ENCODE measurements around the gene ACOX2. TPM values are rescaled to one million over a fixed set of nuclear protein-coding genes. Genes with fewer than 3 reads are reported as not detected.

Gene ACOX2
- 10 to 100 TPM; 19.0 to 40.0 (median 35.4) TPM for polyA plus RNA-seq (ENCODE audit: insufficient read length in 4 of 4)

DNA sequence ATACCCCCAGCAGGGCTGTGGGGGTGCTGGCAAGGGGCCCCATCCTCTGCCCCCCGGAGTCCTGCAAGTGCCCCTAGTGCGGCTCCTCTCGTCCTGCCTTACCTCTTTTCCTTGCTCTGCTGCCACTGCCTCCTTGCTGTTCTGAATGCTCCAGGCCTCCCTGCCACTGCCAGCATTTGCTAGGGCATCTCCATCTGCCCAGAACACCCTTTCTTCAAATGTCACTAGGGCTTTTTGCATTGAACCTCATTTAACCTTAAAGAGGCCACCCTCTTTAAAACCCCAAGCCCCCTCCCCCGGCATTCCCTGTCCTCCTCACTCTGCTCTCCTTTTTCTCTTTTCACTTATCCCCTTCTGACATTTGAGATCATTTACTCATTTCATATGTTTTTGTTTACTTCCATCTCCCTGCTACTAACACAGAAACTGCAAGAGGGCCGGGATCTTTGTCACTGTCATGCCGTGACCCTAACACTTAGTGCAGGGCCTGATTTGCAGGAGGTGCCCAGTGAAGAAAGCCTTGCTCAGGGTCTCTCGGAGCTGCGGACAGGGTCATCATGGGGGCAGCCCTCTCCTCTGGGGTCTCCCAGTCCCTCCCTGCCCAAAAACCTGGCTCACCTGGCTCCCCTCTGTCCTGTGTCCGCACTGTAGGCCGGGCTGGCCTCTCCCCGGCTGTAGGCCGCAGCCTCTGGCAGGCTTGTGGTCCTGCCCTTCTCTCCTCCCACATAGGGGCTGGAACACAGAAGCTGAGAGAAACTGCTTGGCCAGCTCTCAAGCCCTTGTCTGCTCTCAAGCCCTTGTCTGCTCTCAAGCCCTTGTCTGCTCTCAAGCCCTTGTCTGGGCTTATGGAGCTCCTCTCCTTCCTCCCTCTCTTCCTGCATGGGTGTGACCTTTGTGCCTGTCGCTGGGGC lies at the start of gene ACOX2:
Gene ACOX2 (minus strand): TSS at position 690 of the 911 bp plus-strand sequence. CDS start 2,084 bp downstream, outside the sequence.
- no peak for DNase-seq (ENCODE audit: low read depth in 4 of 4, low spot score in 3 of 4)

- peak in 1 of 4 donors; percentile 49 for DNase-seq (ENCODE audit: low read depth in 4 of 4, low spot score in 3 of 4)
Measured at GRCh38 chr3:58585994-58586393, 49.0 kb upstream of the ACOX2 start.

DNA sequence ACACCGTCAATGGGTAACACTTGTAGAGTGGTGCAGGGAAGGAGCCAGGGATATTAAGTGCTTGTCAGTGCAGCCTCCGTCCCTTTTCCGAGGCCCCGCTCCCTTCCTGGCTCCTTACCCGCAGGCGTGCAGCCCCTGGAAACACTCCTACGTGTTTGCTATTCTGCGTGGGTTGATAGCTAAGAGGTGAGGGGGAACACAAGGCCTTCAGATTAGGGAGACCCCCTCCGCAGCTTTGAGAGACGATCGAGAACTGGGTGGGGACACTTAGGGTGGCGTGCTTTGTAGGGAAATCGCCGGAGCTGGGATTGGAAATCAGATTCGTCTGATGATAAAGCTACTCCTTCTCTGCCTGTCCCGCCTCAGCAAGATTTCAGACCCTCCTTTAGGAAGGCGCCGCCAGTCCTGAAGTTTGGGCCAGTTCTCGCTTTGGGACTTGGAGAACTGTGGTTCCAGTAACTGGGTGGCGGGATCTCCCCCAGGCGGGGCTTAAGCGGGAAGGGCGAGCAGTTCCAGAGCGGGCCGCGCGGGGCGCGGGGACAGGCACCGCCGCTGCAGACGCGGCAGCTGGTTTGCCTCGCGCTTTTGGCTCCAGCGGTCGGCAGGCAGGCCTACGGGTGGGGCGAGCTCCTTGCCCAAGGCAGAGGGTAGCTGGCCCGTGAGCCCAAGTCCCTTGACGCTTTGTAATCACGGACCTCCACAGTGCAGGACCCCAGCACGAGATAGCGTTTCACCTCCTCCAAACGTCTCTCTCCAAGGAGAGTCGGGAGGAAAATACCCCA lies 48.2 kb upstream of the ACOX2 start:
- peak in 2 of 4 donors; percentile 61 to 64 for DNase-seq (ENCODE audit: low read depth in 4 of 4, low spot score in 3 of 4)

- no peak for DNase-seq (ENCODE audit: low read depth in 4 of 4, low spot score in 3 of 4)
Measured at GRCh38 chr3:58584690-58585004, 47.7 kb upstream of the ACOX2 start.

DNA sequence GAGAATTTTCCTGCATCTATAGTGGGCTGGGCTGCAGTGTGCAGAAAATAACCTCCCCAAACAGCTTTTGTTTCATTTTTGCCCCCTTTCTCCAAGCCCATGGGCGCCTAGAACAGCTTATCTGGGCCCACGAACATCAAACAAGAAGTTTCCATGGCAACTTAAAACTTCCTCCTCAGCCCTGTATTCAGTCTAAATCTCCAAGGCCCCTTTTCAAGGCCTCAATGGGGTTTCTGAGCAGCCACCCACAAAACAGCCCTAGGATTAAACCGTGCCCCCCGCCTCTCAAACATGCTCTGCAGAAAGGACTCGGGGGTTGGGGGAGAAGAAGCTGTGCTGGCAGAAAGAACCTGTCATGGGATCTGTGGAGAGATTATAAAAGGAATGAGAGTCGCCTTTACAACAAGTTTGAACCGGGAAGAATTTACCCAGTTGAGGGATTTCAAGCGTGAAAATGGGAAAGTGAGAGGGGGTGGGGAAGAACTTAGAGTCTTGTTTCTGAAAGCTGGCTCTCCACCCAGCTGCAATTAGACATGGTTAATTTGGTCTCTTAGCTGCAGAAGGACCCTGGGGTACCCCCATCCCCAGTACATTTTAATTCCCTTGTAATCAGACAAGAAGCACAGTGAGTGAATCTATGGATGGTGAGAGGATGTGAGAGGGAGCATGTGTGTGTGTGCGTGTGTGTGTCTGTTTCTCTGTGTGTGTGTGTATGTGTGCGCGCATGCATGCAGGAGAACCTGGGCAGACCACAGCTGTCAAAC lies 44.5 kb upstream of the ACOX2 start:
- DNase-seq (ENCODE audit: low read depth in 4 of 4, low spot score in 3 of 4), result peak in 1 of 4 donors; percentile 58

GRCh38 chr3:58580826-58581327 lies 43.9 kb upstream of the ACOX2 start:
- no peak for DNase-seq (ENCODE audit: low read depth in 4 of 4, low spot score in 3 of 4)

GRCh38 chr3:58578873-58579272 lies 41.9 kb upstream of the ACOX2 start:
- no peak for DNase-seq (ENCODE audit: low read depth in 4 of 4, low spot score in 3 of 4)

GRCh38 chr3:58577269-58577821 lies 40.4 kb upstream of the ACOX2 start, which contains the start of gene FAM107A:
FAM107A (minus strand) TSS chr3:58577391; CDS start chr3:58569860, 7,531 bp downstream.
- no peak for DNase-seq (ENCODE audit: low read depth in 4 of 4, low spot score in 3 of 4)

DNA sequence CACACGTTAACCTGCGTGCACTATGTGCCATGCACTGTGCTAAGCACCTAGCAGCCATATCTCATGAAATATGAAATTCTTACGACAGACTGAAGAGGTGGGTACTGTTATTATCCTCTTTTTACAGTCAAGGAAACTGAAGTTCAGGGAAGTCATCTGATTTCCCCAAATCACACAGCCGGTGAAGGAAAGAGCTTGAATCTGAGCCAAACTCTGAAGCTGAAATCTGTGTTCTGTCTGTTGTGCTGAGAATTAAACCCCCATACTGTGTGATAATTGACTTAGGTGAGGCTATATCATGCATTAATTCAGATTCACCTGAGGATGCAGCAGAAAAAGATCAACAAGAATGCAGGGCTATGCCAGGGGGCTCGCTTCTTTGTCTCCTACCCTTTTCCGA lies 39.7 kb upstream of the ACOX2 start:
- no peak for DNase-seq (ENCODE audit: low read depth in 4 of 4, low spot score in 3 of 4)

DNA sequence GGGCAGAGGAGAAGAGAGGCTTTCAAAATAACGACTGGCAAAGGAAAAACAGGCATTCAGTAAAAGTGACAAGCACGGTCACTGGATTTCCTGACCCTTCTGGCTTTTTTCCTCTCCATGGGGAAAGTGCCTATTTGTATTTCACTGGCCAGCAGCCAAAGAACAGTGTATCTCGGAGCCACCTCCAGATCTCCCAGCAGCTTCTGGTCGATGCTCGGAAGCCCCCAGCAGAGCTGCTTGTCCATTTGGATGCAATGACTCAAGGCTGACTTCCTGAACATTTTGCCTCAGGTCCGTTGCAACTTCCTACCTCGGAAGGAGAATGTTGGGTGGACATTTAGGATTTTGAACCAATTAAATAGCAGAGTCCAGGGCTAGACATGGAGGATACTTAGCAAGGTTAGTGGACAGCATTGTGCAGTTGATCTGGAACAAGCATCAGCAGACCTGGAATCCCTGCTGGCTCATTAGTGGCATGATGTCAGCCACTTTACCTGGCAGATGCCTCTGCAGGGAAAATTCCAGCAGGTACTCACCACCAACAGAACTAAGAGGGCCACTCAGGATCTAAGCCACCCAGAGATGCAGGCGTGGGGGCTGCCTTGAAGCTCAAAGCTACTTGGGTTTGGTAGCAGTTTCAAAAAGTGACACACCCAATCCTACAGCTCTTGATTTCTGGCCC lies 39.1 kb upstream of the ACOX2 start:
- DNase-seq (ENCODE audit: low read depth in 4 of 4, low spot score in 3 of 4), result no peak

GRCh38 chr3:58574682-58575081 lies 37.7 kb upstream of the ACOX2 start:
- no peak for DNase-seq (ENCODE audit: low read depth in 4 of 4, low spot score in 3 of 4)

DNA sequence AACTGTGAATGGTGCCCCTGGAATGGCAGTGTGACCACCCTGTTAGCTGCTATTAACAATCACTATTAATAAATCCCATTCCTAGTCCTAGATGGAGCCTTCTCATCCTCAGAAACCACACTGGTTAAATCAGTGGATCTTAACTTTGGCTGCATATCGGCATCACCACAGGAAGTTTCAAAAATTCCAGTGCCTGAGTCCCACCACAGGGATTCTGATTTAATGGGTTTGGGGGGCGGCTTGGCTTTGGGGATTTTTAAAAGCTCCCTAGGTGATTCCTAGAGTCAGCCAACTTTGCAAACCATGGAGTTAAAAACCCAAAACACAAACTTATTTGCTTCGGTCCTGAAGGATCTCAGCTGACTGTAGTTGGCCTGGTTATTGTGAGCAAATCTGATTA lies 37.1 kb upstream of the ACOX2 start:
- no peak for DNase-seq (ENCODE audit: low read depth in 4 of 4, low spot score in 3 of 4)

GRCh38 chr3:58573640-58574039 lies 36.6 kb upstream of the ACOX2 start:
- no peak for DNase-seq (ENCODE audit: low read depth in 4 of 4, low spot score in 3 of 4)

DNA sequence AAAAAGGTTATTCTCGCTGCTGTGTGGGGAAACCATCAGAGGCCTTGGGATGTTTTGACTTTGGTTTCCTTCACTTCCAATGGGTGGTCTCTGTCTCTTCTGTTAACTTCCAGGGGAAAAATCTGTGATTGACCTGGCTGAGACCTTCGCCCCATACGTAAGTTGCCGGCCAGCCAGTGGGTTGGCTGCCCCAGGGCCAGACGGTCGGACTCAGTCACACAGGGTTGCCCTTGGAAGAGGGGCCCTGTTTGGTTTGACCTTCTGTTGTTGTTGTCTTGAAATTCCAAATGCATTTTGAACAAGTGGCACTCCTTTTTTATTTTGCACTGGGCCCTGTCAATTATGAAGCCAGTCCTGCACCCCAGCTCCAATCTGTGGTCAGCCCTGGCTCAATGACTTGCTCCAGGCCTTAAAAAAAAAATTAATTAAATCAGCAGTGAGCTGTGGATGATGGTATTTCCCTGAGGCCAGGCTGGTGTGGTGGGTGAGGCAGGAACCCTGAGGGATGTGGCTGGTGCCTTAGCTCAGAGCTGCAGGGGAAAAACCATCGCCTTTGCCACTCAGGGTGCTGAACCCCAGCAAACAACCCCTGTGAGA lies 35.7 kb upstream of the ACOX2 start:
- DNase-seq (ENCODE audit: low read depth in 4 of 4, low spot score in 3 of 4), result no peak

GRCh38 chr3:58572013-58572633 lies 35.1 kb upstream of the ACOX2 start:
- no peak for DNase-seq (ENCODE audit: low read depth in 4 of 4, low spot score in 3 of 4)

DNA sequence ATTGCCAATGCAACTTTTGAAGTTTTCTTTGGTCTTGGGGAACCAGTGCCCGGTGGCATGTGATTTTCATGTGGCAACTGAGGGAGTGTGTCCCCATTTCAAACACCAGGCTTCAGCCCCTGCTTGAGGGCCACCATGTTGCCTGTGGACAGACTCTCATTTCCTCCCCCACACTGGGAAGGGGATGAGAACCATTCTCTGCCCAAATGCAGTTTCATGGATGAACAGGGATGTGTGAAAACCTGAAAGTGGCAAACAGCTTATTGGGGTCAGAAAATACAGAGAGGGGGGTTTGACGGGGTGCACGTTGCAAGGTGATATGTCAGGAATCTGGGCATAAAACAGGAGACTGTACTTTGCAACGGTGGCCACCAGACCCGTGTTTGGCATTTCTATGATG lies 33.9 kb upstream of the ACOX2 start:
- DNase-seq (ENCODE audit: low read depth in 4 of 4, low spot score in 3 of 4), result no peak

- DNase-seq (ENCODE audit: low read depth in 4 of 4, low spot score in 3 of 4), result no peak
Measured at GRCh38 chr3:58569287-58570001, 32.5 kb upstream of the ACOX2 start.

GRCh38 chr3:58568572-58569286 lies 31.7 kb upstream of the ACOX2 start:
- no peak for DNase-seq (ENCODE audit: low read depth in 4 of 4, low spot score in 3 of 4)
